ENCODE measurements around the gene RASAL2.

GRCh38 chr1:178146436-178146835 lies 52.5 kb downstream of the RASAL2 start:
- TF ChIP-seq, protein P1, sequence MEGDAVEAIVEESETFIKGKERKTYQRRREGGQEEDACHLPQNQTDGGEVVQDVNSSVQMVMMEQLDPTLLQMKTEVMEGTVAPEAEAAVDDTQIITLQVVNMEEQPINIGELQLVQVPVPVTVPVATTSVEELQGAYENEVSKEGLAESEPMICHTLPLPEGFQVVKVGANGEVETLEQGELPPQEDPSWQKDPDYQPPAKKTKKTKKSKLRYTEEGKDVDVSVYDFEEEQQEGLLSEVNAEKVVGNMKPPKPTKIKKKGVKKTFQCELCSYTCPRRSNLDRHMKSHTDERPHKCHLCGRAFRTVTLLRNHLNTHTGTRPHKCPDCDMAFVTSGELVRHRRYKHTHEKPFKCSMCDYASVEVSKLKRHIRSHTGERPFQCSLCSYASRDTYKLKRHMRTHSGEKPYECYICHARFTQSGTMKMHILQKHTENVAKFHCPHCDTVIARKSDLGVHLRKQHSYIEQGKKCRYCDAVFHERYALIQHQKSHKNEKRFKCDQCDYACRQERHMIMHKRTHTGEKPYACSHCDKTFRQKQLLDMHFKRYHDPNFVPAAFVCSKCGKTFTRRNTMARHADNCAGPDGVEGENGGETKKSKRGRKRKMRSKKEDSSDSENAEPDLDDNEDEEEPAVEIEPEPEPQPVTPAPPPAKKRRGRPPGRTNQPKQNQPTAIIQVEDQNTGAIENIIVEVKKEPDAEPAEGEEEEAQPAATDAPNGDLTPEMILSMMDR (IDR thresholded peaks at IDR 0.05) = no peak
- TF ChIP-seq EZH2 (IDR thresholded peaks at IDR 0.05) (no peak), EZH2phosphoT487 (IDR thresholded peaks at IDR 0.05) (no peak)

Data from neural progenitor cell (in vitro differentiated cells).